Body of pancreas (tissue), 4 donors: ENCODE measurements around the gene CDK17.

Experiments
- CTCF ChIP-seq, 7 experiments: fragments of 450-650 bp in 4 of 7; fragments of 200-600 bp in 3 of 7; sonication (generic) in 3 of 7; IDR thresholded peaks; one replicate each; pipeline ENCODE4 v1.5.1; 2016 to 2019; ENCODE audit warnings: antibody characterized with exemption in 7 of 7
- POLR2A ChIP-seq, 3 donors: fragments of 450-650 bp; IDR thresholded peaks; one replicate each; pipeline ENCODE4 v1.6.1; 2016; ENCODE audit warnings: antibody characterized with exemption in 3 of 3, mild to moderate bottlenecking in 2 of 3

GRCh38 chr12:96237035-96237434 is 163.2 kb downstream of the CDK17 start:
- no peak for TF ChIP-seq POLR2A (IDR thresholded peaks at IDR 0.05)
- no peak for TF ChIP-seq CTCF (IDR thresholded peaks at IDR 0.05)
